ENCODE measurements around the gene HOXA9. TPM values are rescaled to one million over a fixed set of nuclear protein-coding genes. Genes with fewer than 3 reads are reported as not detected.

The HOXA9 gene
- total RNA-seq, 1 donor from 2014 or later: not detected

- Mint-ChIP-seq H3K27ac (no peak overlapping the region), H3K9me3 (no peaks in the 10 kb centered on the region), H3K36me3 (ENCODE audit: low read depth) (no peaks in the 10 kb centered on the region), H3K4me1 (ENCODE audit: low read depth) (peaks cover 5% of the 10 kb centered on the region), H3K4me3 (ENCODE audit: low read depth) (no peak overlapping the region), H3K27me3 (ENCODE audit: low read depth) (peaks cover 78% of the 10 kb centered on the region)
- DNase-seq (ENCODE audit: low spot score): no peak
- intact Hi-C loops (cut with micrococcal nuclease): loop anchor here (2.0 kb wide), 2 partner anchors 31 to 73 kb away; no protein-coding TSS in a partner anchor
Measured at GRCh38 chr7:27167916-27168264, 2.6 kb upstream of the HOXA9 start.

- no peaks in the 10 kb centered on the region for H3K9me3 Mint-ChIP-seq
- peak overlapping the region; percentile 49 for H3K27ac Mint-ChIP-seq
- DNase-seq (ENCODE audit: low spot score): no peak
- H3K27me3 Mint-ChIP-seq (ENCODE audit: low read depth): peaks cover 81% of the 10 kb centered on the region
- H3K36me3 Mint-ChIP-seq (ENCODE audit: low read depth): no peaks in the 10 kb centered on the region
- H3K4me1 Mint-ChIP-seq (ENCODE audit: low read depth): peaks cover 3% of the 10 kb centered on the region
- H3K4me3 Mint-ChIP-seq (ENCODE audit: low read depth): no peak overlapping the region
- intact Hi-C loops (cut with micrococcal nuclease): loop anchor here (2.0 kb wide), 1 partner anchor 74 kb away; no protein-coding TSS in a partner anchor
Measured at GRCh38 chr7:27166531-27167505, 1.5 kb upstream of the HOXA9 start.

- no peak overlapping the region for H3K4me3 Mint-ChIP-seq (ENCODE audit: low read depth)
- no peak overlapping the region for H3K27ac Mint-ChIP-seq
- no peaks in the 10 kb centered on the region for H3K36me3 Mint-ChIP-seq (ENCODE audit: low read depth)
- intact Hi-C loops (cut with micrococcal nuclease): loop anchor here (1.0 to 2.0 kb wide), 3 partner anchors 10 to 75 kb away; partner anchors contain the start of gene HOXA7
- no peak for DNase-seq (ENCODE audit: low spot score)
- H3K4me1 Mint-ChIP-seq (ENCODE audit: low read depth): peaks cover 4% of the 10 kb centered on the region
- peaks cover 76% of the 10 kb centered on the region for H3K27me3 Mint-ChIP-seq (ENCODE audit: low read depth)
- no peaks in the 10 kb centered on the region for H3K9me3 Mint-ChIP-seq
Measured at GRCh38 chr7:27165996-27166530, 726 bp upstream of the HOXA9 start.

- peaks cover 77% of the 10 kb centered on the region for H3K27me3 Mint-ChIP-seq (ENCODE audit: low read depth)
- no peaks in the 10 kb centered on the region for H3K36me3 Mint-ChIP-seq (ENCODE audit: low read depth)
- H3K4me3 Mint-ChIP-seq (ENCODE audit: low read depth): no peak overlapping the region
- peaks cover 7% of the 10 kb centered on the region for H3K4me1 Mint-ChIP-seq (ENCODE audit: low read depth)
- intact Hi-C loops (cut with micrococcal nuclease): loop anchor here (1.0 to 5.0 kb wide), 4 partner anchors 8 to 1307 kb away; partner anchors contain the start of gene HOXA7
- DNase-seq (ENCODE audit: low spot score): no peak
- no peak overlapping the region for H3K27ac Mint-ChIP-seq
- H3K9me3 Mint-ChIP-seq: no peaks in the 10 kb centered on the region
Measured at GRCh38 chr7:27164367-27165088, 809 bp downstream of the HOXA9 start.

GRCh38 chr7:27164045-27164366, 1.3 kb downstream of the HOXA9 start:
- Mint-ChIP-seq H3K9me3 (no peaks in the 10 kb centered on the region), H3K4me1 (ENCODE audit: low read depth) (peaks cover 7% of the 10 kb centered on the region), H3K36me3 (ENCODE audit: low read depth) (no peaks in the 10 kb centered on the region), H3K27ac (no peak overlapping the region), H3K4me3 (ENCODE audit: low read depth) (no peak overlapping the region), H3K27me3 (ENCODE audit: low read depth) (peaks cover 82% of the 10 kb centered on the region)
- intact Hi-C loops (cut with micrococcal nuclease): loop anchor here (2.0 to 5.0 kb wide), 3 partner anchors 13 to 1307 kb away; no protein-coding TSS in a partner anchor
- no peak for DNase-seq (ENCODE audit: low spot score)

- no peak overlapping the region for H3K4me3 Mint-ChIP-seq (ENCODE audit: low read depth)
- no peak for DNase-seq (ENCODE audit: low spot score)
- H3K4me1 Mint-ChIP-seq (ENCODE audit: low read depth): peaks cover 7% of the 10 kb centered on the region
- H3K36me3 Mint-ChIP-seq (ENCODE audit: low read depth): no peaks in the 10 kb centered on the region
- H3K9me3 Mint-ChIP-seq: no peaks in the 10 kb centered on the region
- intact Hi-C loops (cut with micrococcal nuclease): loop anchor here (2.0 to 5.0 kb wide), 3 partner anchors 13 to 1306 kb away; no protein-coding TSS in a partner anchor
- H3K27me3 Mint-ChIP-seq (ENCODE audit: low read depth): peaks cover 82% of the 10 kb centered on the region
- no peak overlapping the region for H3K27ac Mint-ChIP-seq
Measured at GRCh38 chr7:27163288-27164044, 1.9 kb downstream of the HOXA9 start.

GRCh38 chr7:27162561-27163287, 2.6 kb downstream of the HOXA9 start:
- Mint-ChIP-seq H3K27ac (no peak overlapping the region), H3K4me3 (ENCODE audit: low read depth) (no peak overlapping the region), H3K9me3 (no peaks in the 10 kb centered on the region), H3K4me1 (ENCODE audit: low read depth) (peaks cover 7% of the 10 kb centered on the region), H3K36me3 (ENCODE audit: low read depth) (no peaks in the 10 kb centered on the region), H3K27me3 (ENCODE audit: low read depth) (peaks cover 82% of the 10 kb centered on the region)
- DNase-seq (ENCODE audit: low spot score): no peak
- intact Hi-C loops (cut with micrococcal nuclease): loop anchor here (5.0 kb wide), 2 partner anchors 305 to 1305 kb away; no protein-coding TSS in a partner anchor

- H3K4me3 Mint-ChIP-seq (ENCODE audit: low read depth): no peak overlapping the region
- H3K27me3 Mint-ChIP-seq (ENCODE audit: low read depth): peaks cover 82% of the 10 kb centered on the region
- no peaks in the 10 kb centered on the region for H3K9me3 Mint-ChIP-seq
- intact Hi-C loops (cut with micrococcal nuclease): loop anchor here (1.0 to 5.0 kb wide), 4 partner anchors 305 to 1305 kb away; no protein-coding TSS in a partner anchor
- H3K4me1 Mint-ChIP-seq (ENCODE audit: low read depth): peaks cover 7% of the 10 kb centered on the region
- DNase-seq (ENCODE audit: low spot score): no peak
- no peaks in the 10 kb centered on the region for H3K36me3 Mint-ChIP-seq (ENCODE audit: low read depth)
- no peak overlapping the region for H3K27ac Mint-ChIP-seq
Measured at GRCh38 chr7:27161721-27162560, 3.4 kb downstream of the HOXA9 start.

- DNase-seq (ENCODE audit: low spot score): no peak
- no peaks in the 10 kb centered on the region for H3K9me3 Mint-ChIP-seq
- intact Hi-C loops (cut with micrococcal nuclease): loop anchor here (1.0 to 5.0 kb wide), 4 partner anchors 304 to 1304 kb away; no protein-coding TSS in a partner anchor
- H3K27ac Mint-ChIP-seq: no peak overlapping the region
- H3K4me3 Mint-ChIP-seq (ENCODE audit: low read depth): peak overlapping the region; percentile 47
- H3K27me3 Mint-ChIP-seq (ENCODE audit: low read depth): peaks cover 80% of the 10 kb centered on the region
- H3K36me3 Mint-ChIP-seq (ENCODE audit: low read depth): no peaks in the 10 kb centered on the region
- peaks cover 7% of the 10 kb centered on the region for H3K4me1 Mint-ChIP-seq (ENCODE audit: low read depth)
Measured at GRCh38 chr7:27161214-27161720, 4.1 kb downstream of the HOXA9 start.

- peaks cover 5% of the 10 kb centered on the region for H3K4me1 Mint-ChIP-seq (ENCODE audit: low read depth)
- no peaks in the 10 kb centered on the region for H3K36me3 Mint-ChIP-seq (ENCODE audit: low read depth)
Measured at GRCh38 chr7:27160546-27161213, 4.7 kb downstream of the HOXA9 start.

More at GRCh38 chr7:27160546-27161213, 4.7 kb downstream of the HOXA9 start:
- DNase-seq (ENCODE audit: low spot score): peak; percentile 65
- Mint-ChIP-seq H3K4me3 (ENCODE audit: low read depth) (peak overlapping the region; percentile 47), H3K27ac (no peak overlapping the region), H3K27me3 (ENCODE audit: low read depth) (peaks cover 81% of the 10 kb centered on the region), H3K9me3 (no peaks in the 10 kb centered on the region)
- intact Hi-C loops (cut with micrococcal nuclease): loop anchor here (1.0 to 5.0 kb wide), 4 partner anchors 303 to 1303 kb away; no protein-coding TSS in a partner anchor

Data from activated T-helper 2 cell treated with anti-CD3 and anti-CD28 coated beads, Interferon-gamma antibody, Interleukin-2, Interleukin-4, amounts not matched to agents 10 μg/mL and 5 μg/mL and 100 μg/mL, durations not matched to agents 14 hours and 24 hours and 36 hours (primary cell).